GM12801 (cell line): ENCODE measurements around the gene CAMKK1.

Experiments
- CTCF ChIP-seq: IDR thresholded peaks from one replicate; pipeline ENCODE4 v1.5.1; 2011; ENCODE audit warnings: control low read depth; ENCODE audit not compliant: insufficient read length; ENCODE audit errors: extremely low read depth

Gene CAMKK1

GRCh38 chr17:3893003-3893719 lies at the start of gene CAMKK1:
CAMKK1 (minus strand) TSS chr17:3893053; CDS start chr17:3885687, 7,366 bp downstream.
- no peak for TF ChIP-seq CTCF

- no peak for TF ChIP-seq CTCF
Observed at GRCh38 chr17:3940965-3941698, 48.3 kb upstream of the CAMKK1 start.

- TF ChIP-seq CTCF, result no peak
Observed at GRCh38 chr17:3937359-3937758, 44.5 kb upstream of the CAMKK1 start.

- no peak for TF ChIP-seq CTCF
Observed at GRCh38 chr17:3935825-3936355, 43.0 kb upstream of the CAMKK1 start.

- TF ChIP-seq CTCF, result no peak
Observed at GRCh38 chr17:3935140-3935542, 42.3 kb upstream of the CAMKK1 start.

GRCh38 chr17:3929764-3930163 lies 36.9 kb upstream of the CAMKK1 start:
- TF ChIP-seq CTCF, result no peak

- no peak for TF ChIP-seq CTCF
Observed at GRCh38 chr17:3929181-3929580, 36.3 kb upstream of the CAMKK1 start.
